Right lobe of liver (tissue), 6 donors: ENCODE measurements around the gene TTC24. TPM values are rescaled to one million over a fixed set of nuclear protein-coding genes. Genes with fewer than 3 reads are reported as not detected.
A peak's percentile ranks its signal among the peaks of the same experiment; 100 is the strongest.

Source experiments
- ATAC-seq, 4 donors: fragments of 200-7000 bp; cut with Tn5 transposase; one replicate each; pipeline ENCODE4 v1.9.1; 2020; ENCODE audit warnings: mild to moderate bottlenecking in 4 of 4, moderate library complexity in 4 of 4
- DNase-seq, 3 donors: peaks; one replicate each; pipeline ENCODE4 v3.0.0-alpha.2; 2020
- H3K27ac ChIP-seq, 3 donors: fragments of 200-600 bp; one replicate each; pipeline ENCODE4 v1.8.0; 2022
- H3K27me3 ChIP-seq, 2 donors: fragments of 200-600 bp; one replicate each; pipeline ENCODE4 v1.8.0; 2022
- H3K36me3 ChIP-seq, 4 donors: fragments of 200-600 bp; sonication (generic) in 1 of 4; one replicate each; pipeline versions ENCODE4 v1.5.1 to v1.8.0; 2017 to 2022; ENCODE audit warnings: control low read depth in 1 of 4
- H3K4me1 ChIP-seq, 4 donors: fragments of 200-600 bp; sonication (generic) in 1 of 4; one replicate each; pipeline versions ENCODE4 v1.5.1 to v1.8.0; 2017 to 2022; ENCODE audit warnings: control low read depth in 1 of 4
- H3K4me3 ChIP-seq, 3 donors: fragments of 200-600 bp; one replicate each; pipeline ENCODE4 v1.8.0; 2022
- H3K9me3 ChIP-seq, 4 donors: fragments of 200-600 bp; sonication (generic) in 1 of 4; one replicate each; pipeline versions ENCODE4 v1.5.1 to v1.8.0; 2017 to 2022; ENCODE audit warnings: control low read depth in 1 of 4
- CTCF ChIP-seq, 4 donors: fragments of 200-600 bp in 3 of 4; fragments of 450-650 bp in 1 of 4; IDR thresholded peaks; one replicate each; pipeline versions ENCODE4 v1.5.1 to v1.8.0; 2016 to 2022; ENCODE audit warnings: antibody characterized with exemption in 4 of 4, mild to moderate bottlenecking in 2 of 4
- POLR2A ChIP-seq: fragments of 450-650 bp; IDR thresholded peaks from one replicate; pipeline ENCODE4 v1.6.1; 2017; ENCODE audit warnings: antibody characterized with exemption, mild to moderate bottlenecking
- WGBS: methylation state at CpG from one replicate; pipeline ENCODE4 v1.1.6; 2018; ENCODE audit warnings: low coverage, low lambda C conversion rate; ENCODE audit not compliant: insufficient coverage; ENCODE audit errors: missing lambda C conversion rate; 5-methylcytosine and 5-hydroxymethylcytosine counted together
- intact Hi-C, 2 donors: fragments of 100-400 bp; cut with DNase I; formaldehyde crosslinking; loops; one replicate each; pipeline versions ENCODE4 v1.11.2 to v1.14.1; 2022
- total RNA-seq, 6 experiments: library from RNA; depleted of rRNA in 2 of 6; stranded (reverse); fragments of >200 nt in 2 of 6; fragmentation: NEBNext Ultra II Directional in 3 of 6; extraction: Animal tissue kit (Norgen Biotek cat#: 25700) in 3 of 6; gene quantifications; one replicate each; pipeline versions ENCODE4 v1.1.0 to v1.2.4, GENCODE V29; 2016 to 2023
- donor health status: DM: no; HTN: yes; CAD: no.
- donor health status: DM: no; HTN: no; CAD: no.
- donor health status: DM: no; HTN: no; CAD: no.
- donor health status: DM: no; HTN: yes; CAD: no.
- donor health status: DM: no; HTN: yes; CAD: no.

TTC24 gene
- total RNA-seq, 6 experiments from 2014 or later, result 0.31 TPM; not detected in 5

- DNase-seq, result no peak
- Histone ChIP-seq H3K4me3 (no peak overlapping the region), H3K27ac (no peak overlapping the region), H3K27me3 (no peaks in the 10 kb centered on the region), H3K4me1 (no peaks in the 10 kb centered on the region), H3K9me3 (no peaks in the 10 kb centered on the region), H3K36me3 (no peaks in the 10 kb centered on the region)
- intact Hi-C loops, result loop anchor here in 1 of 2 donors (10.0 kb wide), 1 partner anchor 232 kb away; no protein-coding TSS in a partner anchor
- WGBS, result 8% methylated on average over 4 of the region's 5 CpGs
- TF ChIP-seq POLR2A (no peak), CTCF (IDR thresholded peaks at IDR 0.05) (no peak)
- peak in 3 of 4 donors; percentile 33 to 63 (median 46) for ATAC-seq
Measured at GRCh38 chr1:156616463-156616862, 36.9 kb downstream of the TTC24 start.

GRCh38 chr1:156618853-156619581 is 39.5 kb downstream of the TTC24 start, which contains the start of gene HAPLN2:
HAPLN2 (plus strand) TSS chr1:156619415; CDS start chr1:156623491, 4,076 bp downstream.
- ATAC-seq, result peak in 3 of 4 donors; percentile 33 to 48 (median 48)
- TF ChIP-seq POLR2A, result no peak
- TF ChIP-seq CTCF (IDR thresholded peaks at IDR 0.05), result peak in 3 of 4 donors; percentile 22 to 36 (median 31)
- Histone ChIP-seq H3K36me3 (no peaks in the 10 kb centered on the region), H3K9me3 (no peaks in the 10 kb centered on the region), H3K27me3 (peaks cover 5 to 10% of the 10 kb centered on the region in 2 donors), H3K4me3 (no peak within 1 kb of the TSS), H3K4me1 (peaks cover 0 to 2% (median 0%) of the 10 kb centered on the region in 4 donors), H3K27ac (no peak within 1 kb of the TSS)
- DNase-seq, result no peak
- 1% methylated on average over 7 of the region's 7 CpGs for WGBS
- intact Hi-C loops, result loop anchor here in 1 of 2 donors (10.0 kb wide), 1 partner anchor 234 kb away; no protein-coding TSS in a partner anchor

GRCh38 chr1:156619582-156619955 is 40.0 kb downstream of the TTC24 start:
- Histone ChIP-seq H3K27ac (no peak overlapping the region), H3K4me1 (peaks cover 0 to 7% (median 2%) of the 10 kb centered on the region in 4 donors), H3K4me3 (no peak overlapping the region), H3K27me3 (peaks cover 5 to 13% of the 10 kb centered on the region in 2 donors), H3K9me3 (no peaks in the 10 kb centered on the region), H3K36me3 (no peaks in the 10 kb centered on the region)
- ATAC-seq (no peak), DNase-seq (no peak)
- intact Hi-C loops, result loop anchor here in 1 of 2 donors (10.0 kb wide), 1 partner anchor 235 kb away; no protein-coding TSS in a partner anchor
- 16% methylated on average over 6 of the region's 6 CpGs for WGBS
- TF ChIP-seq CTCF (IDR thresholded peaks at IDR 0.05), result no peak
- TF ChIP-seq POLR2A, result no peak

GRCh38 chr1:156622581-156623297 is 43.2 kb downstream of the TTC24 start:
- Histone ChIP-seq H3K36me3 (no peaks in the 10 kb centered on the region), H3K27ac (no peak overlapping the region), H3K27me3 (peaks cover 5 to 15% of the 10 kb centered on the region in 2 donors), H3K4me3 (no peak overlapping the region), H3K9me3 (no peaks in the 10 kb centered on the region), H3K4me1 (peaks cover 0 to 19% (median 2%) of the 10 kb centered on the region in 4 donors)
- intact Hi-C loops, result loop anchor here in 1 of 2 donors (10.0 kb wide), 1 partner anchor 52 kb away; the partner anchor contains the start of gene NES
- WGBS, result 62% methylated on average over 5 of the region's 6 CpGs
- ATAC-seq (no peak), DNase-seq (no peak)
- no peak for TF ChIP-seq CTCF (IDR thresholded peaks at IDR 0.05)
- TF ChIP-seq POLR2A, result no peak
